GM18861 (cell line): ENCODE data around the gene NPM3.

Source experiments
- ATAC-seq: cut with Tn5 transposase; IDR thresholded peaks from one replicate; pipeline ENCODE4 v1.9.1; 2021; ENCODE audit not compliant: unreplicated experiment

NPM3 gene

GRCh38 chr10:101775273-101776160 lies 7.7 kb downstream of the NPM3 start, which contains the start of gene FGF8:
TSS of gene FGF8 (minus strand) at chr10:101776114. CDS start at chr10:101775900, 214 bp downstream.
- ATAC-seq = no peak

DNA sequence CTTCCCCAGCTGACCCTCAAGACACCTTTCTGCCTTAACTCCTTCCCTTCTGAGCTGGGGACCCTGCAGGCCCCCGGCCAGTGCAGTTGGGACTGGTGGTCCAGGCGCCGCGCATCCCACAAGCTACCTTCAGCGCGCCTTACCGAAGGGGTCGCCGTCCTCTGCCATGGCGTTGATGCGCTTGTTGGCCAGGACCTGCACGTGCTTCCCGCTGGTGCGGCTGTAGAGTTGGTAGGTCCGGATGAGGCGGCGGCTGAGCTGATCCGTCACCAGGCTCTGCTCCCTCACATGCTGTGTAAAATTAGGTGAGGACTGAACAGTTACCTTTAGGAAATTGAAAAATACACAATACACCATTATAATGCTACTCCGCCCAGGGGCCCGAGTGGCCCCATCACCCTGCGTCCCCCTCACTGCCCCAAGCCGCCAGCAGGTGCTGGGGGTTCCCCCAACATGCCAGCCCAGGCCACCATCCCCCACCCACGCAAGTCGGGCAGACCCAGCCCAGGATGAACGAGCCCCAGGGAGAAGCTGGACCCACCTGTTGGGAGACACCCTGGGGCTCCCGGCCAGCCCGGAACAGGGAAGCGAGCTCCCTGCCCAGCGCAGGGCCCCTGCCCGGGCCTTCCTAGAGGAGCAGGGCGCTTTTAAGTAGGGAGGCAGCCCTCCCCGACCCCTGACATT lies 8.5 kb downstream of the NPM3 start:
- ATAC-seq = no peak

DNA sequence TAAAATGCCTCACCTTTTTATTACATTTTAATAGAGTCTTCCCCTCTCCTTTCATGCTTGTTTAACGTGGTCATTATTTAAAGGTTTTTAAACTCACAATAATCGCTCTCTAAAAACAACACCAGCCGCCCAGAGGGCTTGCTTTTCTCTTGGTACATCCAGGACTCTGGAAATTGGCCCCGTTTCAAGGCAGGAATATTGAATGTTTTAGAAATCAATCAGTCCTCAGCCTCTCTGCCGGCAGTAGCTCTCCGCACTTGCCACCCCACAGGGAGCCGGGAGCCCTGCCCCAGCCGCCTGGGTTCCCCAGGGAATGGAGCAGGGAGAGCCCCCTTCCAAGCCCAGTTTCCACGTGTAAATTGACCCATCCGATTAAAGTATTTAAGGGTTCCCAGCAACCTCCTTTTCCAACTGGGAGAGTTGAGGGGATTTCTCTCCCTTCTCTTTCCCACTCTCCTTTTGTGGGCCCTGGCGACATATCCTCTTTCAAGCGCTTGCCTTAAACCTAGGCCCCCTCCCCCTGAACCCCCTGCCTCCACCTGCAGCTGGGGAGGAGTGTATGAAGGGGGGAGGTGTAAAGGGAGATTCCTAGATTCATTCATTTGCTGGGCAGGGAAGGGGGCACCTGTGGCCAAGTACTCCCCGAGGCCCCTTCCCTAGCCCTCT lies 9.2 kb downstream of the NPM3 start:
- ATAC-seq = no peak

DNA sequence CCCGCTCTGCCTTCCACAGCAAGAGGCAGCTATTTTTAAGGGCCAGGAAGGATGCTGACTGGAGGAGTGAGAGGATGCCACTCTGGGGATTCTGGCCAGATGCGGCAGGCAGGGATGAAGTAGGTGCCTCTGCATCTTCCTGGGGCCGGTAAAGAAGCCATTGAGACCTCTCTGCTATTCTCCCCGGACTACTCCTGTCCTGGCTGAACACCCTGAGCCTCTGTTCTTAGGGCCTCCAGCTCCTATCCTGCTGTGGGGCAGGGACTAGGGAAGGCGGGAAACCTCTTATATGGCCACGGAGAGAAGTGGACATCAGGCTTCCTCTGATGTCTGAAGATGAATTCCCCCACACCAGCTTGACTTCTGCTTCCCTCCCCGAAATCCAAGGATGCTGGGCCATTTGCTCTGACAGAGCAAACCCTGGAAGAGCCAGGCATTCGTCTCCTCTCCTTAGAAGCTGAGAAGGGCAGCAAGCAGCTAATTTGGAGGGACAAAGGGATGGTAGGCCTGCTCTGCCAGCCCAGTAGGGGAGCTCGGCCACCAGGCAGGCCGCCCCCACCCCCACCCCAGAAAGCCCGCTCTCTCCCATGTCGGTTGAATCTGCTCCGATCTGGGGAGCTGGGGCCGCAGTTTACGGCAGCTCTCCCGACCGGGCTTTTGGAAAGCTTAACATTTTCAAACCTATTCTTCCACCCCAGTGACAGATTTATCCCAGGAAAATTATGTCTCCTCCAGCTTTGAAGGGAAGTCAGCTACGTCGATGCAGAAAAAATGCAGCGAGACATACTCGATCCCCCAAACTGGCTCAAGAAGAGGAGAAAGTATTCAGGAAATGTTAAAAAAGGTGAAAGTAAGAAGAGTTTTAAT lies 10.1 kb downstream of the NPM3 start:
- no peak for ATAC-seq

DNA sequence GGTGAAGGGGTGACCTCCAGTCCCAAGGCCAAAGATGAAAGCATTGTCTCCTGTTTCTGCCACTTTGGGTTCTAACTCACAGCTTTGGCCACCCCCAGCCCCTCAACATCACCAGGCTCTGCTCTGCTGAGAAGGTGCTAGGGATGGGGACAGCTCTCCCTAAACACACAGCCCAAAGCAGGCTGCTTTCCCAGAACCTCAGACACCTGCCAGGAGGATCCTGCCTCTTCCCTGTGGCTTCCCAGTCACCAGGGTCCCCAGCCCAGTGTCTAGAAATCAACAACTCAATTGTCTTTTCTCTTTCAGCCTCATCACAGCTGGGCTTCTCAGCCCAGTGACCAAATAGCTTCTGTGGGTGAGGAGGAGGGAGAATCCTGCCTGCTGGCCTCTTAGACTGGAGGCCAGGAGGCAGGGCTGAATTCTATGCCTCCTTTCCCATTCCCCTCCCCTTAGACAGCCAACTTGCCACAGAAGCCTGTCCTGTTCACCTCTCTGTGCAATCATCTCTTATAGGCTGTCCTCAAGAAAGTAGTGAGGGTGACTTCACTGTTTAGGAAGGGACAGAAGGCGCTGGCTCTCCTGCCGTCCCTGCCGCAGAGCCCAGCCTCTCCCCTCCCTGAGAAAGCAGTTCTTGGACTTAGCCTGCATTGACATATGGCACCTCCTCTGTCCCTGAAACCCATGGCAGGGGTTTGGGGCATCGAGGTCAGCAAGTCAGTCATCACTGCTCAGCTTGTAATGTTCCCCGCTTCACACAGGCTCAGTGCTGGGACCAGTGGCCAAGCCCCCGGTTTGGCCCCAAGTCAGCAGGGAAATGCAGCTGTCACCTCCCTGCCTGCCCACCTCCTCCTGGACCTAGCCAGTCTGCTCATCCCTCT lies 11.0 kb downstream of the NPM3 start:
- no peak for ATAC-seq

- ATAC-seq = no peak
These were observed 11.9 kb downstream of the NPM3 start for GRCh38 chr10:101771380-101771779.

- no peak for ATAC-seq
These were observed 12.7 kb downstream of the NPM3 start for GRCh38 chr10:101770331-101771215.

DNA sequence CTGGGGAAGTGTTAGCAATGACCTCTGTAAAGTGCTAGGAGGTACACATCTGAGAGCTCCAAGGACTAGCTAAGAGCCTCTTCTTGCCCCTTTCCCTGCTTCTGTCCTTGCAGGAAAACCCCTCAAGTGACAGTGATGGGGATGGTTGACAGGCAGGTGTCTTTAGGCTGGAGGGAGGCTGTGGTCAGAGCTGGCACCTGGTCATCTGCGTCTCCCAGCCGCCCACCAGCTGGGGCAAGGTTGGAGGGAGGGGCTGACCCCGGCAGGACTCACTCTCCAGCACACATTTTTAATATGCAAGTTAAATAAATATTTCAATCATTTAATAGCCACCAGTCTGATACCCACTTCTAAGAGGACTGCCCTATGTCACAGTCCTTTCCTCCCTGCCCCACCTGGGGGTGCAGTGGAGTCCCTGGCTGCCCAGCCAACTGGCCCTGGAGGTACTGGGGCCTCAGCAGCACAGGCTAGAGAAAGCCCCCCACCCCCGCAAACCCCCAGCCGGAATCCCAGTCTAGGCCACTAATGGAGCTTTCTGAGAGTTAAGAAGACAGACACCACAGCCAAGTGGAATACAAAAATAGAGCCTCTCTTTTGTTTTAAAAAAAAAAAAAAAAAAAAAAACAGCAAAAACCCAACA lies 13.6 kb downstream of the NPM3 start:
- no peak for ATAC-seq

- no peak for ATAC-seq
These were observed 14.5 kb downstream of the NPM3 start for GRCh38 chr10:101768791-101769170.

DNA sequence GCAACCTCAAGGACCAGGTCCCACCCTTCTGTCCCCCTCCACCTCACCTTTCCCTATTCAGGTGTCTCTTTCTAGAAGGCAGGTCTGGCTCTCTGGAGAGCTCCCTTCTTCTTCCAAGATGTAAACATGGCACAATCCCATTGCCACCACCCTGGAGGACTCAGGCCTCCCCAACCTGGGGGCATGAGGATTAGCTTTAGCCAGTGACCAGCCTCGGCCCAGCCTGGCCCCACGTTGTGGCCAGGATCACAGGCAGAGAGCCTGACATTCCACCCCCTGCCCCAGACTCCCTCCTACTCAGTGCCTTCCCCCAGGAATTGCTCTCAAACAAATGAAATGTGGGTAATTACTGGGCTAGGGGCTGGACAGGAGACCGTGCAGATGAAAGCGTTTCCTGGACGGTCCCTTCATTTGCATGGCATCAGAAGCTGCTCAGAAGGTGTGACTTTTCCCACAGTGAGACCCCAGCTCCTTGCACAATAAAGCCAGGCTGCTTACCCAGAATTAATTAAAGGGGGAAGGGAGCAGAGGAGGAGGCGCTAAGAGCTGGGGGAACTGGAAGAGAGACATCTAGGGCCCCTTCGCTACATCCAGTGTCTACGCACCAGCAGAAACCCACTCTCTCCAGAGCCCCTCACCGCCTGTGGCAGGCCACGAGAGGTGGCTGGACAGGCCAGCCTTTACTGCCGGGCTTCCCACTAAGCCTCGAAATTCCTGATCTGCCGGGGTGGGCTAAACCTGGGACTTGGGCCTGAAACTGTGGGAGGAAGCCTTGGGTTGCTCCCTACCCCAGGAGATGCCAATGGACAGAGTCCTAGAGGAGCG lies 15.1 kb downstream of the NPM3 start:
- ATAC-seq = no peak

GRCh38 chr10:101767600-101767945 lies 15.7 kb downstream of the NPM3 start:
- ATAC-seq = no peak

GRCh38 chr10:101766753-101767599 lies 16.3 kb downstream of the NPM3 start:
- ATAC-seq = no peak

- no peak for ATAC-seq
These were observed 16.9 kb downstream of the NPM3 start for GRCh38 chr10:101766306-101766705.

DNA sequence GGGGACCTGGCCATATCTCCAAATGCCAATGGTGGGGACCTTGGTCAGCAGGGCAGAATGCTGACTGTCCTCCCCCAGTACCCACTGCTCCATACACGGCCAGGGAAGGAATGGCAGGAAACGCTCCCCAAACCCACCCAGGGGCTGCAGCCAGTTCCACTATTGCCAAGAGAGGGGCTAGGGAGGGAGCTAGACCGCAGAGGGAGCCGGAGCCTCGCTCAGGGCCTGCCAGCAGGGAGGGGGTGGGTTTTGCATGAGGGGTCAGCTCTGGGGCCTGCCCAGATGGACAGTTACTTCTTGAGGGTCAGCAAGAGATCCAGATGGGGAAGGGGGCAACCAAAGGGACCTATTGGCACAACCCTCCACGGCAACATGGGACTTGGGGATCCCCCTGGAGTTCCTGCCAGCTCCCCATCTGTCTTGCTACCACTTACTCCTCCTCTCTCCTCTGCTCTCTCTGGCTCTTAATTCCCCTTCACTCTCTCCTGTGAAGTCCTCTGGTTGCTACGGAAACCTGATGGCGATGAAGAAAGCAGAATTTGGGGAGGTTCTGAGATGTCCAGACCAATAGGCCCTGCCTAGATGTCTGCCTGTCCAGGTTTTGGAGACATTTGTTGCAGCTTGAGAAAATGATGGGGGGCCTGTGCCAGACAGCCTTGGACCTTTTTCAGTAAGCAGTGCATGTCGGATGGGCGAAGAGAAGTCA lies 20.0 kb downstream of the NPM3 start:
- ATAC-seq = no peak

DNA sequence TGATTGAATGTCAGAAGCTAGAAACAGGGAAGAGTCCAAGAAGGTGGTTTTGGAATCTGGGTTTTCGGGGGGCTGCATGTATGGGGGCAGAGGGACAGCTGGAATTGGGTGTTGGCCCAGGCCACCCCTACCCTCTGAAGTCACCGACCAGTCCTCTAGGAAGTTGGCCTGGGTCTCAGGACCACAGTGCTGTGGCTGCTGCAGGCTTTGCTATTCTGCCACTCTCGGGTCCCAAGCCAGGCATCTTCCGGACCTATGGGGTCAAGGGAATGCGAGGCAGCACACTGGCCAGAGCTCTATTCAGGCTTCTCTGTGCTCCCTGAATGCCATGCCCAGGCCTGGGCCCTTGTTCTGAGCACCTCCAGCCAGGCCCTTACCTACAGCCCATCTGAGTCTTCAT lies 20.5 kb downstream of the NPM3 start:
- ATAC-seq = no peak

- ATAC-seq = no peak
These were observed 22.0 kb downstream of the NPM3 start for GRCh38 chr10:101761226-101761625.
